A549 (cell line): ENCODE results near the gene MPRIP. TPM values are rescaled to one million over a fixed set of nuclear protein-coding genes. Genes with fewer than 3 reads are reported as not detected.
A peak's percentile ranks its signal among the peaks of the same experiment; 100 is the strongest.

ENCODE experiments used
- ATAC-seq, 2 experiments: fragments of 200-7000 bp in 1 of 2; fragments of >200 bp in 1 of 2; cut with Nextera tagmentation in 1 of 2; cut with Tn5 transposase in 1 of 2; 3 replicates each; pipeline versions ENCODE4 v1.8.0 to v1.9.1; 2018 to 2020; ENCODE audit warnings: mild to moderate bottlenecking in 1 of 2, moderate library complexity in 1 of 2
- CTCF ChIA-PET: fragments of 300-600 bp; sonication (Branson Sonifier 250); formaldehyde crosslinking; extraction: SDS; loops from one replicate; lab custom pipeline; 2021; ENCODE audit warnings: antibody characterized with exemption, inconsistent platforms; lab: Yijun Ruan, JAX
- POLR2A ChIA-PET: fragments of 350-600 bp; formaldehyde crosslinking; extraction: SDS; loops from one replicate; lab custom pipeline; 2021; ENCODE audit warnings: antibody characterized with exemption, inconsistent platforms; lab: Yijun Ruan, JAX
- DNase-seq, 2 experiments: peaks; one replicate each; pipeline versions ENCODE4 v3.0.0 to v3.0.0-alpha.2; 2011 to 2016; ENCODE audit warnings: low read depth in 1 of 2, low spot score in 1 of 2
- FAIRE-seq: peaks from 2 replicates; lab custom pipeline; 2011; peaks lifted over from hg19 to GRCh38; lab: Jason Lieb, UNC
- H3K27ac ChIP-seq, 2 experiments: fragments of >200 bp; sonication (Bioruptor Twin); formaldehyde crosslinking; 3 replicates each; pipeline ENCODE4 v1.5.1; 2016 to 2017
- H3K4me1 ChIP-seq: fragments of >200 bp; sonication (Bioruptor Twin); formaldehyde crosslinking; 3 replicates; pipeline ENCODE4 v1.6.1; 2016
- H3K4me2 ChIP-seq: fragments of >200 bp; sonication (Bioruptor Twin); formaldehyde crosslinking; 3 replicates; pipeline ENCODE4 v1.6.1; 2016
- H3K4me3 ChIP-seq: fragments of >200 bp; sonication (Bioruptor Twin); formaldehyde crosslinking; 3 replicates; pipeline ENCODE4 v1.5.1; 2016
- H3K9me3 ChIP-seq: fragments of >200 bp; sonication (Bioruptor Twin); formaldehyde crosslinking; 3 replicates; pipeline ENCODE4 v1.6.1; 2016
- ATOH8 ChIP-seq: fragments of 250-450 bp; sonication (Bioruptor Pico); IDR thresholded peaks from 2 replicates; pipeline ENCODE4 v1.5.0; 2020; ENCODE audit warnings: low read depth, mild to moderate bottlenecking, moderate library complexity
- BCL3 ChIP-seq: fragments of >200 bp; sonication (Bioruptor Twin); formaldehyde crosslinking; IDR thresholded peaks from 3 replicates; pipeline ENCODE4 v1.6.1; 2016
- CTCF ChIP-seq: fragments of >200 bp; sonication (Bioruptor Twin); formaldehyde crosslinking; IDR thresholded peaks from 3 replicates; pipeline ENCODE4 v1.5.1; 2016
- EHMT2 ChIP-seq: fragments of 200-600 bp; sonication (generic); IDR thresholded peaks from 2 replicates; pipeline ENCODE4 v1.6.1; 2016; ENCODE audit warnings: antibody characterized with exemption, low read depth, mild to moderate bottlenecking, moderate library complexity
- ESRRA ChIP-seq: fragments of 150-350 bp; IDR thresholded peaks from 2 replicates; pipeline ENCODE4 v1.6.1; 2014; ENCODE audit warnings: mild to moderate bottlenecking, low read length, borderline replicate concordance
- FOSB ChIP-seq: fragments of 250-450 bp; sonication (Bioruptor Pico); IDR thresholded peaks from 2 replicates; pipeline ENCODE4 v1.5.0; 2020; ENCODE audit warnings: mild to moderate bottlenecking, moderate library complexity
- FOSL2 ChIP-seq, 2 experiments: fragments of 450-650 bp in 1 of 2; fragments of >200 bp in 1 of 2; sonication (Bioruptor Twin) in 1 of 2; formaldehyde crosslinking; IDR thresholded peaks; 2 replicates each; pipeline versions ENCODE4 v1.5.0 to v1.6.1; 2016 to 2020; ENCODE audit warnings: mild to moderate bottlenecking in 1 of 2, moderate library complexity in 1 of 2
- GATA3 ChIP-seq: IDR thresholded peaks from 2 replicates; pipeline ENCODE4 v1.6.1; 2012; ENCODE audit warnings: borderline replicate concordance
- HOXB13 ChIP-seq: fragments of 250-450 bp; sonication (Bioruptor Pico); IDR thresholded peaks from 2 replicates; pipeline ENCODE4 v1.5.0; 2020; ENCODE audit warnings: low read depth, mild to moderate bottlenecking, moderate library complexity
- HOXB5 ChIP-seq: fragments of 250-450 bp; sonication (Bioruptor Pico); IDR thresholded peaks from 2 replicates; pipeline ENCODE4 v1.5.0; 2020; ENCODE audit warnings: mild to moderate bottlenecking, moderate library complexity
- JUN ChIP-seq, 2 experiments: fragments of >200 bp; sonication (Bioruptor Twin); formaldehyde crosslinking; IDR thresholded peaks; 2 replicates in 1 of 2; 3 replicates in 1 of 2; pipeline ENCODE4 v1.6.1; 2016 to 2017
- KDM5A ChIP-seq: fragments of 200-600 bp; sonication (generic); IDR thresholded peaks from 2 replicates; pipeline ENCODE4 v1.6.1; 2016; ENCODE audit warnings: antibody characterized with exemption, mild to moderate bottlenecking
- MAX ChIP-seq: IDR thresholded peaks from 2 replicates; pipeline ENCODE4 v1.6.1; 2012
- MAZ ChIP-seq: fragments of 150-350 bp; IDR thresholded peaks from 2 replicates; pipeline ENCODE4 v1.6.1; 2014; ENCODE audit warnings: antibody characterized with exemption, low read depth, low read length, borderline replicate concordance
- MYC ChIP-seq: IDR thresholded peaks from 2 replicates; pipeline ENCODE4 v1.6.1; 2012; ENCODE audit warnings: mild to moderate bottlenecking, inconsistent platforms, low read length, improper control_type of control experiment, borderline replicate concordance
- NR3C1 ChIP-seq: fragments of >200 bp; sonication (Bioruptor Twin); formaldehyde crosslinking; IDR thresholded peaks from 3 replicates; pipeline ENCODE4 v1.6.1; 2017
- POLR2A ChIP-seq: IDR thresholded peaks from 2 replicates; pipeline ENCODE4 v1.6.1; 2012; ENCODE audit warnings: mild to moderate bottlenecking, low read length
- RCOR1 ChIP-seq: fragments of 150-350 bp; IDR thresholded peaks from 2 replicates; pipeline ENCODE4 v1.6.1; 2014; ENCODE audit warnings: antibody characterized with exemption, low read length, low read depth
- RNF2 ChIP-seq: fragments of 200-600 bp; sonication (generic); IDR thresholded peaks from 2 replicates; pipeline ENCODE4 v1.6.1; 2016; ENCODE audit warnings: low read depth, mild to moderate bottlenecking, antibody characterized with exemption, moderate library complexity, borderline replicate concordance
- SREBF2 ChIP-seq: fragments of 450-650 bp; IDR thresholded peaks from 2 replicates; pipeline ENCODE4 v1.6.1; 2014; ENCODE audit warnings: mild to moderate bottlenecking, moderate library complexity
- TFCP2L1 ChIP-seq: fragments of 250-450 bp; sonication (Bioruptor Pico); IDR thresholded peaks from 2 replicates; pipeline ENCODE4 v1.5.0; 2021; ENCODE audit warnings: mild to moderate bottlenecking
- USF2 ChIP-seq: fragments of 450-650 bp; IDR thresholded peaks from 2 replicates; pipeline ENCODE4 v1.6.1; 2014; ENCODE audit warnings: antibody characterized with exemption
- ZSCAN20 ChIP-seq: fragments of 250-450 bp; sonication (Bioruptor Pico); IDR thresholded peaks from 2 replicates; pipeline ENCODE4 v1.8.0; 2022; ENCODE audit warnings: mild to moderate bottlenecking, moderate library complexity
- WGBS: methylation state at CpG from one replicate; pipeline ENCODE4 v1.1.6; 2017; ENCODE audit errors: missing lambda C conversion rate; 5-methylcytosine and 5-hydroxymethylcytosine counted together
- polyA minus RNA-seq: library from RNA; depleted of rRNA, polyadenylated mRNA; stranded (reverse); fragments of >200 nt; gene quantifications from 2 replicates; pipeline ENCODE4 v1.2.3, GENCODE V29; 2011; rRNA and poly(A)+ RNA removed
- polyA plus RNA-seq, 4 experiments: library from polyadenylated mRNA; depleted of rRNA in 3 of 4; stranded (reverse); fragments of >200 nt; fragmentation: RNase III in 1 of 4; extraction: RNeasy Plus Mini Kit Qiagen cat#74134 plus additional on column Dnase treatment in 1 of 4; gene quantifications; 2 replicates in 3 of 4; 3 replicates in 1 of 4; pipeline ENCODE4 v1.2.3, GENCODE V29; 2011 to 2017

The MPRIP gene
- polyA plus RNA-seq (2011; rRNA removed) (147 and 200 TPM in 2 replicates), polyA plus RNA-seq (2017; fragmentation: RNase III; extraction: RNeasy Plus Mini Kit Qiagen cat#74134 plus additional on column Dnase treatment) (192 to 240 TPM (median 228 TPM) in 3 replicates), polyA minus RNA-seq (215 and 250 TPM in 2 replicates)
- polyA plus RNA-seq (2012; cell fraction: cytosol; rRNA removed), result 170 and 183 TPM in 2 replicates
- polyA plus RNA-seq (2012; cell fraction: nucleus; rRNA removed), result 347 and 385 TPM in 2 replicates

- POLR2A ChIA-PET, result interaction anchor here (2.3 kb wide), 1 partner anchor 14 kb away, joined by 19 read pairs; no protein-coding TSS in a partner anchor
- Histone ChIP-seq H3K27ac (peak within 1 kb of the TSS; percentile 87 to 91), H3K4me1 (peaks cover 47% of the 10 kb centered on the region), H3K4me3 (peak within 1 kb of the TSS; percentile 90), H3K4me2 (peak within 1 kb of the TSS; percentile 96), H3K9me3 (no peaks in the 10 kb centered on the region)
- DNase-seq (no peak), ATAC-seq (no peak; a peak in 1 of 6 replicates), FAIRE-seq (no peak)
- CTCF ChIA-PET, result interaction anchor here (0.9 to 1.6 kb wide), 3 partner anchors 8 to 16 kb away, joined by 3 to 5 read pairs (median 3); no protein-coding TSS in a partner anchor
- no CpG with 5 or more reads among the region's 67 CpGs for WGBS
- TF ChIP-seq FOSB (no peak), JUN (IDR thresholded peaks at IDR 0.05) (peak in 1 of 2 experiments; percentile 47; a peak in 3 of 5 replicates), POLR2A (peak; percentile 55), USF2 (no peak), BCL3 (0 out of 3 replicates have a peak, but pooled peaks have one; percentile 74), RNF2 (no peak), HOXB5 (CRISPR knock-in tag) (no peak)
Measured at GRCh38 chr17:17042384-17042736, at the start of gene MPRIP. Gene MPRIP, plus strand, starts transcription at chr17:17042457. Its CDS starts 392 bp downstream, at chr17:17042849.

GRCh38 chr17:16994631-16995030, 47.6 kb upstream of the MPRIP start:
- Histone ChIP-seq H3K27ac (no peak overlapping the region), H3K4me2 (no peak overlapping the region), H3K9me3 (no peaks in the 10 kb centered on the region), H3K4me1 (peaks cover 10% of the 10 kb centered on the region; the same call in 1 of the 3 replicates), H3K4me3 (no peak overlapping the region)
- WGBS, result 75% methylated on average over 2 of the region's 2 CpGs
- CTCF ChIA-PET, result interaction anchor here (1.0 to 1.6 kb wide), 4 partner anchors 15 to 152 kb away, joined by 3 to 6 read pairs (median 3); no protein-coding TSS in a partner anchor
- no peak for FAIRE-seq
- DNase-seq, result no peak
- no peak for ATAC-seq
- TF ChIP-seq FOSL2 (IDR thresholded peaks at IDR 0.05) (no peak), FOSL2 (CRISPR knock-in tag; IDR thresholded peaks at IDR 0.05) (no peak), HOXB13 (CRISPR knock-in tag) (no peak), NR3C1 (no peak), ATOH8 (no peak), RCOR1 (no peak), KDM5A (no peak), ZSCAN20 (CRISPR knock-in tag) (no peak), MAZ (no peak), SREBF2 (no peak), MYC (no peak), ESRRA (no peak), EHMT2 (no peak), MAX (no peak), USF2 (no peak), GATA3 (no peak), CTCF (no peak), TFCP2L1 (CRISPR knock-in tag) (no peak)
- POLR2A ChIA-PET, result no interaction called here
